NOMO-1 treated with DMSO at 0.1 percent for 48 hours (cell line): ENCODE results near the gene C6orf136.

Experiments
- DNase-seq: peaks from one replicate; lab custom pipeline; 2025; ENCODE audit not compliant: unreplicated experiment; lab: John Stamatoyannopoulos, UW

C6orf136 gene, protein sequence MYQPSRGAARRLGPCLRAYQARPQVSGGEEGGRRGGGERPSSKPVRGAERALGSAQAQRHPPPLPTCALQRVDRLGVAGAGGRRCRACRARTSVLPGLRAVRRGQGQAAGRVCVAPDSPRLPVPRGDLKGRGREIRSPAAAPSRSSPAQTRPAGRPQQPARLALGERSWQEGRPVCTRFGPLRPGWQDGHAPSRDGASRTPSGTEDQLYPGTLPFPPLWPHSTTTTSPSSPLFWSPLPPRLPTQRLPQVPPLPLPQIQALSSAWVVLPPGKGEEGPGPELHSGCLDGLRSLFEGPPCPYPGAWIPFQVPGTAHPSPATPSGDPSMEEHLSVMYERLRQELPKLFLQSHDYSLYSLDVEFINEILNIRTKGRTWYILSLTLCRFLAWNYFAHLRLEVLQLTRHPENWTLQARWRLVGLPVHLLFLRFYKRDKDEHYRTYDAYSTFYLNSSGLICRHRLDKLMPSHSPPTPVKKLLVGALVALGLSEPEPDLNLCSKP

DNA sequence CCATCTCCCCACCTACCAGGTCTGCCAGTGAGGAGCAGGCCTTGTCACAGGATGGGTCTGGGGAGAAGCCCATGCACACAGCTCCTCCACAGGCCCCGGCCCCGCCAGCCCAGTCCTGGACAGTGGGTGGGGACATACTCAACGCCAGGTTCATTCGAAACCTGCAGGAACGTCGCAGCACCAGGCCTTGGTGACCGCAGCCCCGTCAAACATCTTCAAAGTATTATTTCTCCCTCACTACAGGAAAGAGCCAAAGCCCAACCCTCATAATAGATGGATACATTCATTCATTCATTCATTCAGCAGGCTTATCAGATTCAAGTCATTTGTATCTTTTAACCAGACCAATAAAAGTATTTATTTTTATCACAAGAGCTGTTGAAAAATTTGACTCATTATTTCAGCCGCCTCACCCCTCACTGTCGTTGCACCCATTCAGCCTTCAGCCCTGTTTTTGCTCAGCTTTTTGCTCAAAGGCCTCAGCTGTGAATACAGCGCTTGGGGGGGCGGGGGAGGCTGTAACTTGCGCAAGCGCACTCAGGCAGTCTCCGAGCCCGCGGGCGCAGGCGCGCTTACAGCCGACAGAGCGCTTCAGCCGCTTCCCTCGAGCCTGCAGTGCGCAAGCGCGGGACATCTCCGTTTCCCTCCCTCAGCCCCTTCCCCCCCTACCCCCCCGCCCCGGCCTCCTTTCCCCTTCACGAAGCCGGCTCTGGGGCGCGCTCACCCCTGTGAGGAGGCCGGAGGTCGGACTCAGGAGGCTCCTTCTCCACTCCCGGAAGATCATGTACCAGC, at the start of gene C6orf136:
TSS of gene C6orf136 (plus strand) at position 684 of the 792 bp plus-strand sequence. CDS start at position 783, 99 bp downstream.
- DNase-seq, result peak; percentile 90

DNA sequence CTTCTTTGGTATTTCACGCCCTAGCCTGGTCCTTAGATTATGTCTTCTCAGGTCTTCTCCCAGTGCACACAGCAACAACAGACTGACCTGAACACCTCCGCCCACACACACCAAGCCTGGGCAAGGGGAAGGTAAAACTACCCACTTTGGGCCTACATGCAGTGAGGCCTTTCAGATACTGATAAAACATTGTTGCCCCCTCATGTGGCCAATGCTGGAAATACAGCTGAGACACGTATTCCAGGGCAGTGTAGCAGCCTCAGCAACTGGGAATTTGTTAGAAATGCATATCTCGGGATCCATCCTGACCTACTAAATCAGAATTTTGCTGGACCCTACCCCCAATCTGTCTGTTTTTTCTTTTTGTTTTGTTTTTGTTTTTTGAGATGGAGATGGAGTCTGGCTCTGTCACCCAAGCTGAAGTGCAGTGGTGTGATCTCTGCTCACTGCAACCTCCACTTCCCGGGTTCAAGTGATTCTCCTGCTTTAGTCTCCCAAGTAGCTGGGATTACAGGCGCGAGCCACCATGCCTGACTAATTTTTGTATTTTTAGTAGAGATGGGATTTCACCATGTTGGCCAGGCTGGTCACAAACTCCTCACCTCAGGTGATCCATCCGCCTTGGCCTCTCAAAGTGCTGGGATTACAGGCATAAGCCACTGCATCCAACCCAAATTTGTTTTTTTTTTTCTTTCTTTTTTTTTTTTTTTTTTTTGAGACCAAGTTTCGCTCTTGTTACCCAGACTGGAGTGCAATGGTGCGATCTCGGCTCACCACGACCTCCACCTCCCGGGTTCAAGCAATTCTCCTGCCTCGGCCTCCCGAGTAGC, 49.4 kb upstream of the C6orf136 start:
- peak; percentile 41 for DNase-seq

DNA sequence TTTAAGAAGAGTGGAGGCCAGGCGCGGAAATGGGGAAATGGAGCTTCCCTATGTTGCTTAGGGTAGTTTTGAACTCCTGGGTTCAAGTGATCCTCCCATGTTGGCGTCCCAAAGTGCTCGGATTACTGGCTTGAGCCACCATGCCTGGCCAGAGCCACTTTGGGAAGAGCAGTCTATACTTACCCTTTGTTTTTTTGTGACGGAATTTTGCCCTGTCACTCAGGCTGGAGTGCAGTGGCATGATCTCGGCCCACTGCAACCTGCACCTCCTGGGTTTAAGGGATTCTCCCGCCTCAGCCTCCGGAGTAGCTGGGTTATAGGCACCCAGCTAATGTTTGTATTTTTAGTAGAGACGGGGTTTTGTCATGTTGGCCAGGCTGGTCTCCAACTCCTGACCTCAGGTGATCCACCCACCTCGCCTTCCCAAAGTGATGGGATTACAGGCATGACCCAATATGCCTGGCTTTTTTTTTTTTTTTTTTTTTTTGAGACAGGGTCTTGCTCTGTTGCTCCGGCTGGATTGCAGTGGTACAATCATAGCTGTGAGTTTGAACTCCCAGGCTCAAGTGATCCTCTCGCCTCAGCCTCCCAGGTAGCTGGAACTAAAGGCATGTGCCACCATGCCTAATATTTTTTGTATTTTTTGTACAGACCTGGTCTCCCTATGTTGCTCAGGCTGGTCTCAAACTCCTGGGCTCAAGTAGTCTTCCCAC, 47.9 kb upstream of the C6orf136 start:
- no peak for DNase-seq

DNA sequence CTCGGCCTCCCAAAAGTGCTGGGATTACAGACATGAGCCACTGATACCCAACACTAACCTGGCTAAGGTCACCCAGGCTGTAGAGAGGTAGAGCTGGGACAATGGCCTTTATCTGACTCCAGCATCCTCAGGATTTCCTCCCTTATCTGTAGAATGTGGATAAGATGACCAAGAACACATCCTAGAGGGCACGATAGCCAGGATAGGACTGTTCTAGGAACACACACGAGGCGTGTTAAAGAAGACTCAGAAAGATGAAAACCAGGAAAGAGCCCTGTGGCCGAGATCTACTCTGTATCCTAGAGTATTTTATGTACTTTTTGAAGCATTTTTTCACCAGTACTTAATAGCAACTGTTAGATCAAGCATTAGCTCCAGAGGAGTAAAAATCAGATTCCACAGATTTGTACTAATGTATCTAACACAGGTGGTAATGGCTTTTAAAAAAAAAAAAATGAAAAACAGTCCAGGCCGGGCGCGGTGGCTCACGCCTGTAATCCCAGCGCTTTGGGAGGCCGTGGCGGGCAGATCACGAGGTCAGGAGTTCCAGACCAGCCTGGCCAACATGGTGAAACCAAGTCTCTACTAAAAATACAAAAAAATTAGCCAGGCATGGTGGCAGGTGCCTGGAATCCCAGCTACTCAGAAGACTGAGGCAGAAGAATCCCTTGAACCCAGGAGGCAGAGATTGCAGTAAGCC, 47.2 kb upstream of the C6orf136 start:
- DNase-seq, result no peak

DNA sequence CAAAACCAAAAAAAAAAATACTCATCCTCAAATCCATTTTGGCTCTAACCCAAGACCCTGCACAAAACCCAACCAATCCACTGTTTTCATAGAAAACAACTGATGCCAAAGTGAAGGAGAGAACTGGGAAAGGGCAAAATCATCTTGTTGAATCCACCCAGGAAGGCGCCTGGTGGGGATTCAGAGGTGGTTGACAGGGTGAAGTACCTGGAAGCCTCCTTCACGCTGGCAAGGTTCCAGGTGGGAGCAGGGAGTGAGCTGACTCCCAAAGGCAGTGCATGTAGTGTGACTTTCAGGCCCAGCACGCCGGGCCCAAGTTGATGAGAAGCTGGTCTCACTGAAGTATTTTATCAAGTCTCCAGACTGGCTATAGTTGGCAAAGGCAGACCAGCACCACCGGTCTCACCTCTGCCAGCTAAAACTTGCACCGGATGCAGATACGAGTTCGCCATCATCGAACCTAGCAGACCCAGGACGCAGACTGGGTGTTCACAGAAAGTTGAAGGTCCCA, 46.4 kb upstream of the C6orf136 start:
- DNase-seq, result no peak

DNA sequence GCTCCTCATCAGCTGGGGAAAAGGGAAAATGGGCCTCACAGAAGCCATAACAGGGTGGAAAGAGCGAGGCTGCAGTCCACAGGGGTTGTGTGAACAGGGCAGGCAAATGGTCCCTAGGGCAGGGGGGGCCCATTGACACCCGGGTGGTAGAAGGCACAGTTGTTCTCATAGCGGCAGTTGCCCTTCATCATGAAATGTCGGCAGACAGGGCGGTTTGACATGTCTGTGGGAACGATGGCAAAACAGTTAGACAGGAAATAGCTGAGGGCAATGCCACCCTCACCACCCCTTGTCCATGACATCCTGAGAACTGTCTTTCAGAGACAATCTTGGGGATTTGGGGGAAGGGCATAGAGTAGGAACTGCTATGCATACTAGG, 45.5 kb upstream of the C6orf136 start:
- no peak for DNase-seq

DNA sequence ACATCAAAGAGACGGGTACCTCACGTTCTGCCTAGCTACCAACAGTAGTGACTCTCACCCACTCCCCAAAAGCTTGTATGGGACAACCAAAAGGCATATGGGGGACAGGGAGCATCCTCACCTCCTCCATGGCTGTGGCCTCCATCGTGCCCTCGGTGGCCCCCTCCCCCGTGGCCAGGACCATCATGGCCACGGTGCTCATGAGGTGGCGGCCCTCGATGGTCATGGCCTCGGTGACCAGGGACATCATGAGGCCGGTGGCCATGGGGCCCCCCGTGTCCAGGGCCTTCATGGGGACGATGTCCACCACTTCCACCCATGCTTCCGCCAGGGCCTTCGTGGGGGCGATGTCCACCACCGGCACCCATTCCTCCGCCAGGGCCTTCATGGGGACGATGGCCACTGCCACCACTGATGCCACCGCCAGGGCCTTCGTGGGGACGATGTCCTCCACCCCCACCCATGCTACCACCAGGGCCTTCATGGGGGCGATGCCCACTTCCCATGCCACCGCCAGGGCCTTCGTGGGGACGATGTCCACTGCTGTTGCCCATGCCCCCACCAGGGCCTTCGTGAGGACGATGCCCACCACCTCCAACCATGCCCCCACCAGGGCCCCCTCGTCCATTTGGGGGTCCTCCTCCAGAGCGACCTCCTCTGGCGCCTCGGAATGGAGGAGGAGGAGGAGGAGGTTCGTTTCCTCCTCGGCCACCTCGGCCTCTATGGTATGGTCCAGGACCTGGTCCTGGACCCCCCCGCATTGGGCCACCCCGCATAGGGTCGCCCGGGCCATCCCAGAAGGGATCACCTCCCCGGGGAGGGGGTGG, 44.9 kb upstream of the C6orf136 start:
- DNase-seq, result no peak

DNA sequence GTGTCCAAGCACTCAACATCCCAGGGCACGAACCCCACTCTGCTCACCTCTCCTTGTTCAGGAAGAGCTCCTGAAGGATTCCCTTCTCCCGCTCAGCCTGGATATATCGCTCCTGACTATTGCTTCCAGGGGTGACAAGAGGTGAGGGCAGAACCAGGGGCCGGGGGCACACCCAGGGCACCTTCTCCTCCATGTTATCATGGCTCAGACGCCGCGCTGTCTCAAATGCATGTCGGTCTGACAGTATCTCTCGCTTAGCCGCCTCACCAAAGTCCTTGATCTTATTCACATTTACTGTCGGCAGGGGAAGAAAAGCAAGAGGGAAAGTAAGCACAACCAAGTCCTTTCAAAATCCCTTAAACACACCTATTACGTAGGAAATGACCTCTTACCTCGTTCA, 43.0 kb upstream of the C6orf136 start:
- no peak for DNase-seq

DNA sequence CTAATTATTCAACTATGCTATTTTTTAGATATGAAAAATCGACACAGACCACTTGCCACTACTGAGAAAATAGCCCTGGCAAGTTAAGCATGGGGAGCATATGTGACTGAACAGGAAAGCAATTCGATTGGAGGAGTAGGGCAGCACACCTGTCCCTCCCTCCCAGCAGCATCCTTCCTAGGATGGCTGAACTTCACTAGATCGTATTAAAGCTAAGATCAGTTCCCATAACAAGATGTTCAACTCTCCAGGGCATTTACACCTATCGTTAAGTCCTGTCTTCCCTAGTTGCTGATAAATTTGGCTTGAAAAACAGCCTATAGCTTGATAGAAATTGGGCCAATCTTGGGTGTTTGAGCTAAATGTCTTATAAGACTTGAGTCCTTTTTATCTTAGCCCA, 36.9 kb upstream of the C6orf136 start:
- DNase-seq, result no peak

DNA sequence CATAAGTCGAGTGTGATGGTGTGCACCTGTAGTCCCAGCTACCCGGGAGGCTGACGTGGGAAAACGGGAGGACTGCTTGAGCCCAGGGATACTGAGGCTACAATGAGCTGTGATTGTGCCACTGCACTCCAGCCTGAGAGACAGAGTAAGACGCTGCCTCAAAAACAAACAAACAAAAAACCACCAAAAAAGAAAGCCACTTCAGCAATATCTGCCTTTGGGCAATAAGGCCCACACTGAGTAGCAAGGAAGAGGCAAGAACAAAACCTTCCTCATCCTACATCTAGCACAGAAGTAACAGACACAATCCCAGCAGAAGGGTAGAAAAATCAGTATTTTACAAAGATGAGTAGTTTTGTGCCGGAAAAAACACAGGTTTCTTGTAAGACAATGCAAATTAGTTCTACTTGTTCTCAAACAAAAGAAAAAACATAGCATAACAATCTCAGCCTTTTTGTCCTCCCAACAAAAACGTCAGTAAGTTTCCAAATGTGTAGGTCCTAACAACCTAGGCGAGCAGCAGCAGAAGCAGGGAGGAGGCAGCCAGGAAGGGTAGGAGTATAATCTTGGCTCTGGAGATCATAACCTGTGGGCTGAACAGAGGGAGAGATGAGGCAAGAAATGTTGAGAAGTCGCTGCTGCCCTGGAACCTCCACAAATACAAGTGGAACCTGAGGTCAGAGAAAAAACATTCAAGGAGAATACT, 35.6 kb upstream of the C6orf136 start:
- DNase-seq, result no peak

DNA sequence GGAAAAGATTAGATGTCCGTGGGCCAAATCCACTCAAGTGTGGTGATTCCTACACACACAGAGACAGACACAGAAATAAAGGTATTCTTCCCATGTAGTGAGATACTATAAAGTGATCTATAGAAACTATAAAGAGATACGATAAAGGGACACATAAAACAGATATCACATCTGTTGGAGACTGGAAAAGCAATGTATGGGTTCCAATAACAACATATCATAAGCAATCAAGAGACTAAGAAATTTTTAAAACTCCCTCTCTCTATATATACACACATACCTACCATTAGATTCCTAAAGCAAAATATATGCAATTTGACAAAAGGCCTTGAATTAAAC, 35.1 kb upstream of the C6orf136 start:
- no peak for DNase-seq

DNA sequence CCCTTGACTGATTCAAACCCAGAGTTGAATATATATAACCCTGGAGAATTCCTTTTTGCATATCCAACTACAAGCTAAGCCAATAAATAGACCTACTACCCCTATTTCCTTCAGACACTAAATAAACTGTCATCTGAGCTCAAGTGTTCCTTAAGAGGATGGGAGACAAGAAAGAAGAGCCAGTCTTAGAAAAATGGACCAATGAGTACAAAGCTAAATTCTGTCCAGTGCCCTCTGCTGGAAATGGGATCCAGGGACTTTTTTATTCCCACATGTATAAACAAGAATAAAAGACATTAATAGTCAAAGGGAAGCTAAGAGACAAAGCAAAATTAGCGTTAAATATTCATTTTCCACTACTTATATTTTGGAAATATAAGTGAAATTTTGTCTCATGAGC, 34.7 kb upstream of the C6orf136 start:
- DNase-seq, result no peak

DNA sequence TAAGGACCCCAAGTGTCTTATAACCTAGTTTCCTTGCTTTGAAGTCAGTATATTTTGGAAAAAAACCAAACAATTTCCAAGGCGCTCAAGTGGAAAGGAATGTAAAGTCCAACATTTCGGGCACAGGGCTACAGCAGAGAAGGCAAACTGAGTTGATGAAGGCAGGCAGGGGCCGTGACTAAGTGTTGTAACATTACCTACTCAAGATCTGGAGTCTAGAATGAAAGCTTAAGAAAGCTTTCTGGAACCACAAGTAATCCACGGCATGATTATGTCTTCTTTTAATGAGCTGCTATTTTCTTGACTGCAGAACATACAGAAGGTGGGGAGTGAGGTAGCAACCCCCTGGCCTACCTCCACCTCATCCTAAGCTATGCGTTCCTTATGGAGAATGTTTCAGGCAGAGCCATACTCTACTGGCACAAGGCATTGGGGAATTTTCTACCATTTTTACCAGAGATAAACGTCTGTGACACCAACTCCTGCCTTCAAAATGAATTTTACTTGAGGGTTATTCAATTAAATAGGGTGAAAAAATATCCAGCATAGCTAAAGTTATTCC, 34.2 kb upstream of the C6orf136 start:
- DNase-seq, result no peak

DNA sequence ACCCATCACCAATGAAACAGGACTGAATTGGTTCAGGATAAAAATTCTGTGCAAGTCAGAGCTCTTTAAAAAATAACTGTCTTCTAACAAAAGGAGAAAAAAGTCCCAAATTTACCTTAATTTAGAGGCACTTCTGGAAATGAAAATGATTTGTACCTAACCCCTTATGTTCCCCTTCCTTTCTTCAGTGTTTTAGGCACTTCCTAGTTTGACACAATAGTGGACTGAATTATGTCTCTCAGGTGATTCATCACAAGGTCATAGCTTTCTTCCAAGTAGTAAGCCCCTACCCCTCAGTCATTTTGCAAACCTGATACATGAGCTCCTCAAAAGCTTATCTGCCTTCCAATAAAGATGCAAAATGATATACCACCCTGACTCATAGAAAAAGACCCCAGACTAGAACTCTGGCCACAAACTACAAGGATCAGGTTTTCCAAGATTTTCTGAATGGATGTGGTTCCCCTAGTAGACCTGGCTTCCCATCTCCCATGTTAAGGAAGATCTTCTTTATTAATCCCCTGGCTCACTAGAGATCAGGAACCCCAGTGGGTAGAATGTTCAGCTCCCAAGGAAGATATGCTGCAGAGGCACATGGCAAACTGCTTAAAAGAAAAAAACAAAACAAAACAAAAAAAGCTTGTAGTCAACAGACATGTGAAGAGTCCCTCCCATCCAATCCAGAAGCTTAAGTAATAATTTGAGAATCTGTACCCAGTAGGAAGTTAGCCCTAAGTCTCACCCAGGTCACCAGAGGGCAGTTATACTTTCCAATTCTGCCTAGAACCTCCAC, 33.5 kb upstream of the C6orf136 start:
- DNase-seq, result peak; percentile 25

DNA sequence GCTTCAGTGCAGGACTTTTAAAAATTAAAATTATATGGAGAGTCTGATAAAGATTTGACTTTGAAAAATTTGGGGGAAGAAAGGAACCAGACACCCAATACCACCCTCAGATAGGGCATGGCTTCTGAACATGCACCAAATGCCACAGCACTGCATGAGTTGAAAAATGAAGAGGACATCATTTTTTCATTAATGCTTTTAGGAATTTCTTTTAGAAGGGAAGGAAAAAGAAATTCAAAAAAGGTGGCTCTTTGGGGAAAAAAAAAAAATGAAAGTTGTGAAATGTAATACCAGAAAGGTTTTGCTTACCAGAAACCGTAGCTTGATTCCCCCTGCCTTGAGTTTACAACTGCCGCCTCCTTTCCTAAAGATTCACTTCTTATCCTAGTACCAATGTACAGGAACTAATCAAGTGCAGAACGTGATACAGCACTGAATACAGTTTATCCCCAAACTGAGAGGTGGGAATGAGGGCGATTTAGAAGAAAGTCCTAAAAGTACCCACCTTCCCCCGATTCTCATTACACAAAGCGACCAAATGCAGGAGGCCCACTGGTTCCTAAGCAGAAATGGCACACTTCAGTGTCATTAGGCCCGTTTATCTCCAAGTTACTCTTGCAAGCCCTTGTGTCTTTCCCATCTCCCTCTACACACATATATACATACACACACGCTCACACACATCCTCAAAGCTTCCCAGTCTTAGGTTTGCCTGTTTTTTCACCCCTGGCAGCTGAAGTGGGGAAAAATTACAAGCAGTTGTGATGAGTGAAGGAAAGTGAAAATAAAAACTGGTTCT, 32.7 kb upstream of the C6orf136 start:
- no peak for DNase-seq

DNA sequence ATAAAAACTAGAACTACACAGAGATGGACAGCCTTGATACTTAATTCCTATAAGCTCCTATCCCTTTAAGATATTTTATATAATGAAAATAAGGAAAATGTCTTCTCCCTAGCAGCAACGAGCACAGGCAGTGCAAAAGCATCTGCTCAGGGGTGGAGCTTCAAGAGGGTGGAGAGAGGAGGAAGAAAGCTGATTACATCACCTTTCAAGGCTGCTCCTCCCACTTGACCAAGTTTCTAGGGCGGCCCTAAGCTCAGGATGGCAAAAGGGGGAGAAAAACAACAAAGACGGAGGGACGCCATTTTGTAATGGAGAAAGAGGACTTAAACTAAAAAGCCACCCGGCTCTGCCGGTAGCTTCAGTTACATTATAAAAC, 32.1 kb upstream of the C6orf136 start:
- peak; percentile 95 for DNase-seq
